Cardiac muscle cell (in vitro differentiated cells and primary cell): ENCODE data around the gene OGFOD1. TPM values are rescaled to one million over a fixed set of nuclear protein-coding genes. Genes with fewer than 3 reads are reported as not detected.

Experiments
- DNase-seq, 2 donors: peaks; one replicate each; pipeline versions ENCODE4 v3.0.0 to v3.0.0-alpha.2; 2010 to 2017; ENCODE audit warnings: low read depth in 1 of 2, low spot score in 1 of 2
- H3K27ac ChIP-seq: fragments of 200-600 bp; sonication (generic); 2 replicates; pipeline ENCODE4 v1.5.1; 2016
- H3K27me3 ChIP-seq: fragments of 200-600 bp; sonication (generic); 2 replicates; pipeline ENCODE4 v1.6.0; 2016; ENCODE audit warnings: control low read depth
- H3K36me3 ChIP-seq: fragments of 200-600 bp; sonication (generic); 2 replicates; pipeline ENCODE4 v1.5.1; 2016; ENCODE audit warnings: control low read depth
- H3K4me1 ChIP-seq: fragments of 200-600 bp; sonication (generic); 2 replicates; pipeline ENCODE4 v1.8.1; 2017; ENCODE audit warnings: low read depth, mild to moderate bottlenecking, mixed run types
- H3K4me3 ChIP-seq: fragments of 200-600 bp; sonication (generic); 2 replicates; pipeline ENCODE4 v1.5.1; 2016; ENCODE audit warnings: mild to moderate bottlenecking
- H3K9me3 ChIP-seq: fragments of 200-600 bp; sonication (generic); 2 replicates; pipeline ENCODE4 v1.5.1; 2017; ENCODE audit warnings: low read depth, mild to moderate bottlenecking, control low read depth
- CTCF ChIP-seq: IDR thresholded peaks from 2 replicates; pipeline ENCODE4 v1.5.1; 2012; ENCODE audit warnings: low read depth, mild to moderate bottlenecking, low read length
- polyA plus RNA-seq: library from polyadenylated mRNA; unstranded; fragments of >200 nt; fragmentation: Nextera tagmentation; extraction: Ambion mirVana; gene quantifications from 2 replicates; pipeline ENCODE4 v1.2.1, GENCODE V29; 2016
- total RNA-seq: library from RNA; depleted of rRNA; stranded (reverse); fragments of >200 nt; gene quantifications from 2 replicates; pipeline ENCODE4 v1.2.3, GENCODE V29; 2016

Gene OGFOD1
- total and polyA plus RNA-seq, 2 experiments from 2014 or later: 54.9 to 65.5 TPM

GRCh38 chr16:56463153-56463552 is 11.8 kb downstream of the OGFOD1 start:
- Histone ChIP-seq H3K36me3 (peaks cover 53% of the 10 kb centered on the region), H3K4me3 (no peak overlapping the region), H3K27me3 (no peaks in the 10 kb centered on the region), H3K27ac (no peak overlapping the region), H3K9me3 (no peaks in the 10 kb centered on the region), H3K4me1 (no peaks in the 10 kb centered on the region)
- DNase-seq: no peak
- no peak for TF ChIP-seq CTCF

GRCh38 chr16:56466344-56466743 is 15.0 kb downstream of the OGFOD1 start:
- H3K9me3 ChIP-seq: no peaks in the 10 kb centered on the region
- no peak for TF ChIP-seq CTCF
- no peak overlapping the region for H3K27ac ChIP-seq
- H3K4me1 ChIP-seq: no peaks in the 10 kb centered on the region
- DNase-seq: no peak
- H3K27me3 ChIP-seq: no peaks in the 10 kb centered on the region
- H3K4me3 ChIP-seq: no peak overlapping the region
- H3K36me3 ChIP-seq: peaks cover 56% of the 10 kb centered on the region

GRCh38 chr16:56468800-56469199 is 17.4 kb downstream of the OGFOD1 start:
- H3K4me1 ChIP-seq: no peaks in the 10 kb centered on the region
- no peaks in the 10 kb centered on the region for H3K27me3 ChIP-seq
- H3K27ac ChIP-seq: no peak overlapping the region
- peaks cover 76% of the 10 kb centered on the region for H3K36me3 ChIP-seq
- no peak for TF ChIP-seq CTCF
- no peak for DNase-seq
- no peak overlapping the region for H3K4me3 ChIP-seq
- no peaks in the 10 kb centered on the region for H3K9me3 ChIP-seq

- Histone ChIP-seq H3K4me3 (no peak overlapping the region), H3K4me1 (no peaks in the 10 kb centered on the region), H3K9me3 (no peaks in the 10 kb centered on the region), H3K27me3 (no peaks in the 10 kb centered on the region), H3K36me3 (peaks cover 78% of the 10 kb centered on the region), H3K27ac (no peak overlapping the region)
- TF ChIP-seq CTCF: no peak
- no peak for DNase-seq
These were observed 18.4 kb downstream of the OGFOD1 start for GRCh38 chr16:56469748-56470147.

GRCh38 chr16:56470232-56470631 is 18.9 kb downstream of the OGFOD1 start:
- Histone ChIP-seq H3K4me3 (no peak overlapping the region), H3K27me3 (no peaks in the 10 kb centered on the region), H3K9me3 (no peaks in the 10 kb centered on the region), H3K27ac (no peak overlapping the region), H3K36me3 (peaks cover 80% of the 10 kb centered on the region), H3K4me1 (no peaks in the 10 kb centered on the region)
- TF ChIP-seq CTCF: no peak
- no peak for DNase-seq

- peaks cover 80% of the 10 kb centered on the region for H3K36me3 ChIP-seq
- no peak overlapping the region for H3K27ac ChIP-seq
- H3K4me1 ChIP-seq: no peaks in the 10 kb centered on the region
- H3K4me3 ChIP-seq: no peak overlapping the region
- TF ChIP-seq CTCF: no peak
- H3K27me3 ChIP-seq: no peaks in the 10 kb centered on the region
- no peak for DNase-seq
- no peaks in the 10 kb centered on the region for H3K9me3 ChIP-seq
These were observed 19.3 kb downstream of the OGFOD1 start for GRCh38 chr16:56470666-56471065.
